ENCODE measurements around the gene TPCN1. TPM values are rescaled to one million over a fixed set of nuclear protein-coding genes. Genes with fewer than 3 reads are reported as not detected.
A peak's percentile ranks its signal among the peaks of the same experiment; 100 is the strongest.

The TPCN1 gene
- total and polyA plus RNA-seq, 2 of the 8 experiments (the other 6 are each of a cell fraction or from before 2014, with no cell fraction given): 14.9 to 21.4 TPM

DNA sequence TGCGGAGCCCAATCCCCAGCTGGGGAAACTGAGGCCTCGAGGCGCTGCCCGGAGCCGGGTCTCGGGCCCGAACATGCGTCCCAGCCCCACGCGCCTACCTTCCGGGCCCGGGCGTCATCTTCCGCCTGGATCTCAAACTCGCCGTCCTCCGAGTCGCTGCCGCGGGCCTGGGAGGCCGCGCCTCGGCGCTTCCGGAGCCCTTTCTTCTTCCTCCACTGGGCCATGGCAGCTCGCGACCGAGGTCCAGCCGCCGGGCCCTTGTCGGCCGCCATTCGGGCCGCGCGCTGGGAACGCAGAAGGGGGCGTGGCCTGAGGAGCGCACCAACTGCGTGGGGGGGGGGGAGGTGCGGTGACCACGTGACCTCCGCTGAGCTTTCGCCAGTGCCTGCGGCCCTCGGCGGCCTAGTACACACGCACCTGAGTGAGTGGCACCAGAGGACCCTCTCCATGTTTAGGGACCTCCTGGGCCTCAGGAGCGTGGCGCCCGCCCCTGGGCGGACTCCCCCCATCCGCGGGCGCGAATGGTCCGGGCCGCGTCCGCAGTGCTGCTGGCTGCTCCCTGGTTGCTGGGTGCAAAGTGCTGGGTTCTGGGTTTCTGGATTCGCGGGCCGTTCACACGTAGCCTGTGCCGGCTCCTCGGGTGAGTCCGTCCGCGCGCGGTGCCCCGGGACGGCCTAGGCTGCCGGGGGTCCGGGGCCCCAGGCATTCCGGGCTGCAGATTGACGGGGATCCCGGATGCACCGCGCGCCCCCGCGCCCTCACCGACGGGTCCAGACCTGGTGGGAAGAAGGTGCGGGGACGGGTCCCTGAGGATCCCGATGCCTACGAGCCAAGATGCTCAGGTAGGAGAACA is 35.9 kb upstream of the TPCN1 start, which contains the start of the genes DDX54 and RITA1 (continued):
- TF ChIP-seq CTBP2 (IDR thresholded peaks at IDR 0.05; ENCODE audit: borderline replicate concordance, insufficient read depth, insufficient read length, low read length) (no peak), SIX5 (IDR thresholded peaks at IDR 0.05; ENCODE audit: low read depth, low read length) (0 out of 2 replicates have a peak, but pooled peaks have one; percentile 22)

Measured in H1 (cell line).